ENCODE results near the gene DCTPP1. TPM values are rescaled to one million over a fixed set of nuclear protein-coding genes. Genes with fewer than 3 reads are reported as not detected.
A peak's percentile ranks its signal among the peaks of the same experiment; 100 is the strongest.

Gene DCTPP1
- total and polyA plus RNA-seq, 12 donors = 12.0 to 42.6 (median 29.7) TPM

GRCh38 chr16:30406795-30407101 lies 23.1 kb downstream of the DCTPP1 start:
- ATAC-seq (no peak), DNase-seq (no peak)
- H3K4me3 ChIP-seq = peak overlapping the region; percentile 36 to 88 (median 76)
- TF ChIP-seq CTCF (IDR thresholded peaks at IDR 0.05) = no peak
- intact Hi-C loops (cut with DNase I) = loop anchor here in 6 of 10 donors (2.0 to 10.0 kb wide), 7 partner anchors 39 to 332 kb away; partner anchors contain the start of genes YPEL3 (in 5 of the 6), TBX6 (in 3 of the 6), CD2BP2 (in 1 of the 6) and MAPK3 (in 1 of the 6)
- peaks cover 7 to 39% (median 26%) of the 10 kb centered on the region in 9 donors for H3K4me1 ChIP-seq
- H3K36me3 ChIP-seq = peaks cover 0 to 18% (median 0%) of the 10 kb centered on the region in 9 donors
- no peaks in the 10 kb centered on the region for H3K9me3 ChIP-seq
- WGBS, 2 donors = 12 to 17% methylated on average over 14 of the region's 14 CpGs
- H3K27me3 ChIP-seq = no peaks in the 10 kb centered on the region
- H3K27ac ChIP-seq = peak overlapping the region in 9 of 10 donors; percentile 69 to 93 (median 84)

- ATAC-seq = no peak
- H3K9me3 ChIP-seq = no peaks in the 10 kb centered on the region
- no peak for TF ChIP-seq CTCF (IDR thresholded peaks at IDR 0.05)
- peaks cover 0 to 23% (median 16%) of the 10 kb centered on the region in 9 donors for H3K4me1 ChIP-seq
- no peak for DNase-seq
- H3K27me3 ChIP-seq = no peaks in the 10 kb centered on the region
- no peak overlapping the region for H3K27ac ChIP-seq
- no peak overlapping the region for H3K4me3 ChIP-seq
- intact Hi-C loops (cut with DNase I) = loop anchor here in 5 of 10 donors (10.0 kb wide), 4 partner anchors 47 to 327 kb away; partner anchors contain the start of genes TBX6 (in 3 of the 5), YPEL3 (in 3 of the 5), CD2BP2 (in 1 of the 5) and MAPK3 (in 1 of the 5)
- H3K36me3 ChIP-seq = peaks cover 0 to 19% (median 7%) of the 10 kb centered on the region in 9 donors
- WGBS, 2 donors = 88 to 93% methylated on average over 8 of the region's 8 CpGs
Observed at GRCh38 chr16:30401768-30402425, 27.9 kb downstream of the DCTPP1 start.

GRCh38 chr16:30399435-30400186 lies 30.2 kb downstream of the DCTPP1 start:
- TF ChIP-seq CTCF (IDR thresholded peaks at IDR 0.05) = no peak
- WGBS, 2 donors = 12 to 13% methylated on average over 12 of the region's 12 CpGs
- no peak for DNase-seq
- peak overlapping the region; percentile 50 to 83 (median 70) for H3K4me3 ChIP-seq
- ATAC-seq = no peak
- peak overlapping the region; percentile 24 to 96 (median 89) for H3K27ac ChIP-seq
- H3K4me1 ChIP-seq = peaks cover 4 to 32% (median 25%) of the 10 kb centered on the region in 9 donors
- peaks cover 0 to 19% (median 7%) of the 10 kb centered on the region in 9 donors for H3K36me3 ChIP-seq
- intact Hi-C loops (cut with DNase I) = loop anchor here in 5 of 10 donors (5.0 to 10.0 kb wide), 5 partner anchors 42 to 325 kb away; partner anchors contain the start of genes TBX6 (in 3 of the 5), YPEL3 (in 3 of the 5), CD2BP2 (in 2 of the 5) and MAPK3 (in 1 of the 5)
- H3K9me3 ChIP-seq = no peaks in the 10 kb centered on the region
- H3K27me3 ChIP-seq = no peaks in the 10 kb centered on the region
